ENCODE results near the gene HMCN2.

HMCN2 gene

GRCh38 chr9:130358928-130359327 lies 93.4 kb downstream of the HMCN2 start:
- TF ChIP-seq, protein P1, sequence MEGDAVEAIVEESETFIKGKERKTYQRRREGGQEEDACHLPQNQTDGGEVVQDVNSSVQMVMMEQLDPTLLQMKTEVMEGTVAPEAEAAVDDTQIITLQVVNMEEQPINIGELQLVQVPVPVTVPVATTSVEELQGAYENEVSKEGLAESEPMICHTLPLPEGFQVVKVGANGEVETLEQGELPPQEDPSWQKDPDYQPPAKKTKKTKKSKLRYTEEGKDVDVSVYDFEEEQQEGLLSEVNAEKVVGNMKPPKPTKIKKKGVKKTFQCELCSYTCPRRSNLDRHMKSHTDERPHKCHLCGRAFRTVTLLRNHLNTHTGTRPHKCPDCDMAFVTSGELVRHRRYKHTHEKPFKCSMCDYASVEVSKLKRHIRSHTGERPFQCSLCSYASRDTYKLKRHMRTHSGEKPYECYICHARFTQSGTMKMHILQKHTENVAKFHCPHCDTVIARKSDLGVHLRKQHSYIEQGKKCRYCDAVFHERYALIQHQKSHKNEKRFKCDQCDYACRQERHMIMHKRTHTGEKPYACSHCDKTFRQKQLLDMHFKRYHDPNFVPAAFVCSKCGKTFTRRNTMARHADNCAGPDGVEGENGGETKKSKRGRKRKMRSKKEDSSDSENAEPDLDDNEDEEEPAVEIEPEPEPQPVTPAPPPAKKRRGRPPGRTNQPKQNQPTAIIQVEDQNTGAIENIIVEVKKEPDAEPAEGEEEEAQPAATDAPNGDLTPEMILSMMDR (IDR thresholded peaks at IDR 0.05; ENCODE audit: control insufficient read depth, insufficient read depth, low read depth, low read length, missing control alignments): no peak
- no peak for DNase-seq (ENCODE audit: low read depth)
- H3K4me3 ChIP-seq (ENCODE audit: control insufficient read depth, low read depth, low read length): no peak overlapping the region

- no peak for DNase-seq (ENCODE audit: low read depth)
- TF ChIP-seq, protein P1 (IDR thresholded peaks at IDR 0.05; ENCODE audit: control insufficient read depth, insufficient read depth, low read depth, low read length, missing control alignments): no peak
- no peak overlapping the region for H3K4me3 ChIP-seq (ENCODE audit: control insufficient read depth, low read depth, low read length)
These were observed 94.3 kb downstream of the HMCN2 start for GRCh38 chr9:130359819-130360218.

DNA sequence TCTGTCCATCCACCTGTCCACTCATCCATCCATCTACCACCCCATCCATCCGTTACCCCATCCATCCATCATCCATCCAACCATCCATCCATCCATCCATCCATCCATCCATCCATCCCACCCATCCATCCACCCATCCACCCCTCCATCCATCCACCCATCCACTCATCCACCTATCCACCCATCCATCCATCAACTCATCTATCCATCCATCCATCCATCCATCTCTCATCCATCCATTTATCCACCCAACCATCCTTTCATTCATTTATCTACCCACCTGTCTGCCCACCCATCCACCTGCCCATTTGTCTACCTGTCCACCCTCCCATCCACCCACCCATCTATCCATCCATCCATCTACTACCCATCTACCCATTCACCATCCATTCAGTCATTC lies 95.1 kb downstream of the HMCN2 start:
- TF ChIP-seq, protein P1 (IDR thresholded peaks at IDR 0.05; ENCODE audit: control insufficient read depth, insufficient read depth, low read depth, low read length, missing control alignments): no peak
- no peak for DNase-seq (ENCODE audit: low read depth)
- no peak overlapping the region for H3K4me3 ChIP-seq (ENCODE audit: control insufficient read depth, low read depth, low read length)

DNA sequence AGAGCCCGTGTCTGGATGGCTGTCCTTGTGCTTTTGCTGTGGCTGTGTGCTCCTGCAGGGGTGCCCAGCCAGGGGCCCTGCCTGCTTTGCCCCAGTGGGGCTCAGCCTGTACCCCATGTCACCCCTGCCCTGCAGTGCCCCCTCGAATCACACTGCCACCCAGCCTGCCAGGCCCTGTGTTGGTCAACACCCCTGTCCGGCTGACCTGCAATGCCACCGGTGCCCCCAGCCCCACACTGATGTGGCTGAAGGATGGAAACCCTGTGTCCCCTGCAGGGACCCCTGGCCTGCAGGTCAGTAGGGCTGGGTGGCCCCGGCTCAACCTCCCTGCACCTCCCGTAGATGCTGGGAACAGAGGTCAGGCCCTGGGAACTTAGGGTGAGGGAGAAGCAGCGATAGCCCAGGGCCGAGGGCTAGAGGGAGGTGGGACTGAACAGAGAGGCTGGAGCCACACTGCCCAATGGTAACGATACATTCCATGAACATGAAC lies 96.4 kb downstream of the HMCN2 start:
- DNase-seq (ENCODE audit: low read depth): no peak
- TF ChIP-seq, protein P1 (IDR thresholded peaks at IDR 0.05; ENCODE audit: control insufficient read depth, insufficient read depth, low read depth, low read length, missing control alignments): no peak
- no peak overlapping the region for H3K4me3 ChIP-seq (ENCODE audit: control insufficient read depth, low read depth, low read length)

GRCh38 chr9:130362691-130363090 lies 97.1 kb downstream of the HMCN2 start:
- no peak overlapping the region for H3K4me3 ChIP-seq (ENCODE audit: control insufficient read depth, low read depth, low read length)
- TF ChIP-seq, protein P1 (IDR thresholded peaks at IDR 0.05; ENCODE audit: control insufficient read depth, insufficient read depth, low read depth, low read length, missing control alignments): no peak
- no peak for DNase-seq (ENCODE audit: low read depth)

GRCh38 chr9:130363755-130364404 lies 98.3 kb downstream of the HMCN2 start:
- DNase-seq (ENCODE audit: low read depth): no peak
- H3K4me3 ChIP-seq (ENCODE audit: control insufficient read depth, low read depth, low read length): no peak overlapping the region
- TF ChIP-seq, protein P1 (IDR thresholded peaks at IDR 0.05; ENCODE audit: control insufficient read depth, insufficient read depth, low read depth, low read length, missing control alignments): no peak
